HG02678 (cell line): ENCODE data around the gene SMIM41.

Experiments used
- ATAC-seq: cut with Tn5 transposase; IDR thresholded peaks from one replicate; pipeline ENCODE4 v1.9.1; 2021; ENCODE audit warnings: mild to moderate bottlenecking, moderate library complexity; ENCODE audit not compliant: unreplicated experiment

SMIM41 gene

GRCh38 chr12:52079576-52080402 lies at the start of gene SMIM41:
Gene SMIM41 (plus strand): TSS chr12:52079704. CDS start chr12:52079780, 76 bp downstream.
- ATAC-seq = no peak

- no peak for ATAC-seq
Measured at GRCh38 chr12:52032446-52032803, 47.1 kb upstream of the SMIM41 start.

- ATAC-seq = peak; percentile 94
Measured at GRCh38 chr12:52032804-52033445, 46.6 kb upstream of the SMIM41 start.

GRCh38 chr12:52033446-52034140 lies 45.9 kb upstream of the SMIM41 start:
- ATAC-seq = no peak

- ATAC-seq = no peak
Measured at GRCh38 chr12:52035190-52035589, 44.3 kb upstream of the SMIM41 start.

GRCh38 chr12:52035926-52036325 lies 43.6 kb upstream of the SMIM41 start:
- ATAC-seq = no peak

GRCh38 chr12:52036587-52037171 lies 42.8 kb upstream of the SMIM41 start:
- no peak for ATAC-seq

- ATAC-seq = no peak
Measured at GRCh38 chr12:52037248-52037861, 42.1 kb upstream of the SMIM41 start.

GRCh38 chr12:52038447-52038846 lies 41.1 kb upstream of the SMIM41 start:
- no peak for ATAC-seq

- ATAC-seq = no peak
Measured at GRCh38 chr12:52041035-52041434, 38.5 kb upstream of the SMIM41 start.

- no peak for ATAC-seq
Measured at GRCh38 chr12:52041695-52042123, 37.8 kb upstream of the SMIM41 start.

GRCh38 chr12:52042706-52043385 lies 36.7 kb upstream of the SMIM41 start:
- ATAC-seq = no peak

GRCh38 chr12:52043386-52044212 lies 35.9 kb upstream of the SMIM41 start:
- ATAC-seq = no peak

GRCh38 chr12:52044292-52044983 lies 35.1 kb upstream of the SMIM41 start:
- no peak for ATAC-seq

- no peak for ATAC-seq
Measured at GRCh38 chr12:52045794-52046199, 33.7 kb upstream of the SMIM41 start.

- no peak for ATAC-seq
Measured at GRCh38 chr12:52046859-52047258, 32.6 kb upstream of the SMIM41 start.

- no peak for ATAC-seq
Measured at GRCh38 chr12:52049286-52049685, 30.2 kb upstream of the SMIM41 start.

- no peak for ATAC-seq
Measured at GRCh38 chr12:52049688-52050087, 29.8 kb upstream of the SMIM41 start.
